GM13976 (cell line): Measurements from ENCODE around the gene LCN6.
"Not testable (repeated sequence)": the region's sequence is repeated elsewhere in the genome, so short reads cannot be mapped to it uniquely, and the experiment has no call there.

ENCODE experiments used
- DNase-seq: peaks from one replicate; pipeline ENCODE4 v3.0.0; 2012; ENCODE audit warnings: low spot score
- CTCF ChIP-seq: IDR thresholded peaks from 2 replicates; pipeline ENCODE4 v1.5.1; 2012; ENCODE audit warnings: borderline replicate concordance, mild to moderate bottlenecking; ENCODE audit not compliant: insufficient read depth; ENCODE audit errors: extremely low read depth, missing control alignments, control extremely low read depth
- in situ Hi-C: fragments of 300-500 bp; cut with MboI; formaldehyde crosslinking; loops from one replicate; pipeline ENCODE4 v1.12.0; 2022; ENCODE audit warnings: low sequenced_read_pairs, mixed read lengths, inconsistent platforms; ENCODE audit not compliant: unreplicated experiment

The LCN6 gene

GRCh38 chr9:136757751-136758140, 9.4 kb upstream of the LCN6 start:
- in situ Hi-C loops = no loop called here
- DNase-seq = no peak
- no peak for TF ChIP-seq CTCF

DNA sequence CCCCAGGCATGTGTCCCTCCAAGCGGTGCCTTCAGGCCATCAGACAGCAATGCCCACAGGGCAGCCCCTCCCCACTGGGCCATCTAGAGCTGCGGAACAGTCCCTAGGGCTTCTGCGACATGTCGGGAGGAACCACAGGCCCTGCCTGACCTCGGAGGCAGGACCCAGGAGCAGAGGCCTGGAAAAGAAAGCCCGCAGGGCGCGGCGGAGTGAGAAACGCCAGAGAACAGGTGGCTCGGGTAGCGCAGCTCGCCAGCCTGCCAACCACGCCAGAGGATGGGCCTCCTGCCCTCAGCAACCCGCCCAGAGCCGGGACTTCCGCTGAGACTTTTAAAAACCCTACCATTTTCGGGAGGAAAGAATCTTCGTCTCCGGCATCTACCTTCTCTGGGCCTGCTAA, 9.0 kb upstream of the LCN6 start:
- no peak for TF ChIP-seq CTCF
- DNase-seq = no peak
- in situ Hi-C loops = no loop called here

GRCh38 chr9:136756836-136757235, 8.5 kb upstream of the LCN6 start:
- no peak for DNase-seq
- in situ Hi-C loops = no loop called here
- TF ChIP-seq CTCF = no peak

- DNase-seq = no peak
- TF ChIP-seq CTCF = no peak
Measured at GRCh38 chr9:136756134-136756438, 7.8 kb upstream of the LCN6 start.

GRCh38 chr9:136755302-136756133, 7.2 kb upstream of the LCN6 start:
- DNase-seq, in situ Hi-C loops: not testable (repeated sequence)

More at GRCh38 chr9:136756134-136756438, 7.8 kb upstream of the LCN6 start:
- in situ Hi-C loops = no loop called here

DNA sequence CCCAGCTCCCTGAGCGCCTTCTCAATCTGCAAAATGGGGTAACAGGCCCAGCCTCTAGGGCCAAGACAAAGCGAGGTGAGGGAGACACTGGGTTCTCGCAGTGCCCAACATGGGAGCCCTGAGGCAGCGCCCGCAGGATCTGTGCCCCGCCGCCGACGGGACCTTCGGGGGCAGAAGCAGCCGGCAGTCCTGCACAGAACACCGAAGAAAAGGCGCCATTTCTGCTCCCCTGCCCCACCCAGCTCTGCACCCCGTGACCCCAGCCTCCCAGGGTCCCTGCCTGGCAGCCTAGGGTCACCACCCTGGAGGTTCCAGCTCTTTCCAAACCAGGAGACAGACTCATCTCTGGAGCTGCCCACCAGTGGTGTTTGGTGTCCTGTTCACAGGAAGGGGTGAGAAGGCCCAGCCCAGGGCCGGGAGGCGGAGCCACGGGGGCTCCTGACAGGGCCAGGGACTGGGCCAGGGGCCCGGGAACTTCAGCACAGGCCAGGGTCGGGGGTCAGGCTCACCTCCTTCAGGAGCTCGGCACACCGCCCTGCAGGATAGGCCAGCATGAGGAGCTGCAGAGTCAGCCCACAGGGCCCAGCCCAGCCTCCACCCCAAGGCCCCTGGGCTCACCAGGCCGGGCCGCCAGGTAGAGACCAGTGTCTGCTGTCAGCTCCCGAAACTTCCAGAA, 6.4 kb upstream of the LCN6 start:
- in situ Hi-C loops = no loop called here
- DNase-seq = no peak
- no peak for TF ChIP-seq CTCF

DNA sequence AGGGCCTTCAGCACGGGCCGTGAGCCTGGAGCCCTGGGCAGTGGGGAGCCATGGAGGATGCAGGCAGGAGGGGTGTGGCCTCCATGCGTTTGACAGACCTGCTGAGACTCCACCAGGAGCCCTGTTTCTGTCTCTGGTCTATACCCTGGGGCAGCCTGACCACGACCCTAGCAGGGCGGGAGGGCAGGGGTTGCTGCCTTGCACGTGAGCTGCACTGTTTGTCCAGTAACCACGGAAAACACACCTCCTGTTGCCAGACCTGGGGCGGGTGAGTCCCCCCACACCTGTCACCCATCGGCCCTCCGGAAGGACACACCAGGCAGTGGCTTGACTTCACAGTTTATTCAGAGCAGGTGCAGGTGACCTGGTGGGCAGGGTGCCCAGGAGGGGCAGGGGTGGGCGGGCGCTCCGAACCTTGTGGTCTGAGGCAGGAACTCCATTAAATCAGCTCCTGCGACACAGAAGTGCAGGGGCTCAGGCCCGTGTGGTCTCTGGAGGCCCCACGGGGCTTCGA, 5.8 kb upstream of the LCN6 start:
- DNase-seq = no peak
- in situ Hi-C loops = no loop called here
- TF ChIP-seq CTCF = no peak
